Cardiac fibroblast (primary cell): ENCODE measurements around the gene KBTBD7.

Source experiments
- DNase-seq, 2 donors: peaks; one replicate each; pipeline versions ENCODE4 v3.0.0 to v3.0.0-alpha.2; 2010; ENCODE audit warnings: low read depth in 2 of 2
- H3K4me3 ChIP-seq, 2 donors: replicated peaks in 1 of 2; 1 replicate in 1 of 2; 2 replicates in 1 of 2; pipeline ENCODE4 v1.5.1; 2011; ENCODE audit warnings: low read depth in 2 of 2, low read length in 2 of 2, mild to moderate bottlenecking in 2 of 2, moderate library complexity in 1 of 2
- CTCF ChIP-seq: IDR thresholded peaks from one replicate; pipeline ENCODE4 v1.5.1; 2011; ENCODE audit warnings: low read depth, mild to moderate bottlenecking, low read length, inconsistent platforms

The KBTBD7 gene

GRCh38 chr13:41213919-41214318, 19.6 kb upstream of the KBTBD7 start:
- H3K4me3 ChIP-seq: no peak overlapping the region
- DNase-seq: no peak
- no peak for TF ChIP-seq CTCF

- no peak for DNase-seq
- H3K4me3 ChIP-seq: no peak overlapping the region
- no peak for TF ChIP-seq CTCF
These were observed 18.9 kb upstream of the KBTBD7 start for GRCh38 chr13:41213316-41213715.

GRCh38 chr13:41212881-41213280, 18.5 kb upstream of the KBTBD7 start:
- DNase-seq: no peak
- no peak for TF ChIP-seq CTCF
- H3K4me3 ChIP-seq: no peak overlapping the region

- no peak for DNase-seq
- no peak for TF ChIP-seq CTCF
- H3K4me3 ChIP-seq: no peak overlapping the region
These were observed 16.7 kb upstream of the KBTBD7 start for GRCh38 chr13:41211062-41211461.

GRCh38 chr13:41206467-41206866, 12.1 kb upstream of the KBTBD7 start:
- TF ChIP-seq CTCF: no peak
- no peak for DNase-seq
- H3K4me3 ChIP-seq: no peak overlapping the region

GRCh38 chr13:41203810-41204209, 9.4 kb upstream of the KBTBD7 start:
- no peak for TF ChIP-seq CTCF
- no peak for DNase-seq
- H3K4me3 ChIP-seq: no peak overlapping the region

GRCh38 chr13:41200126-41200525, 5.8 kb upstream of the KBTBD7 start:
- no peak for DNase-seq
- no peak for TF ChIP-seq CTCF
- no peak overlapping the region for H3K4me3 ChIP-seq
